NCI-H1092 treated with DMSO at 0.1 percent for 48 hours (cell line): Measurements from ENCODE around the gene STEAP4.
"Not testable (repeated sequence)": the region's sequence is repeated elsewhere in the genome, so short reads cannot be mapped to it uniquely, and the experiment has no call there.

Source experiments
- DNase-seq: peaks from one replicate; lab custom pipeline; 2025; lab: John Stamatoyannopoulos, UW

Gene STEAP4

DNA sequence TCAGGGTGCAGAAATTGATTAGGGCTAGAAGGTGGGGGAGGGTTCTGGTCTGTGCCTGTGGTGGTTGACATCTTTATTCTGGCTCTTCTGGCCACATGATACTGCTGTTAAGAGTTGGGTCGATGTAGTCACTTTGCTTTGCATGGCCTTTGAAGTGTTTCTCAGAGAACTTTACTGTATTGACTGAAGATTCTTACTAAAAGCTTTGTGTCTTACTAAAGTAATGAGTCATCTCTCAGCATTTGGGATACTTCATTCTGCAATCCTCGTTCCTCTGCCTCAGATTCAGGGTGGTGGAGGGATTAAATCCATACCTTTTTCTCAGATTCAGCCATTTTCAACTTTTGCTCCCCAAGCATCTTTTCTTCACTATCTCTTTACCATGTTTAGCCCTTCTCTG is 38.6 kb downstream of the STEAP4 start:
- no peak for DNase-seq

DNA sequence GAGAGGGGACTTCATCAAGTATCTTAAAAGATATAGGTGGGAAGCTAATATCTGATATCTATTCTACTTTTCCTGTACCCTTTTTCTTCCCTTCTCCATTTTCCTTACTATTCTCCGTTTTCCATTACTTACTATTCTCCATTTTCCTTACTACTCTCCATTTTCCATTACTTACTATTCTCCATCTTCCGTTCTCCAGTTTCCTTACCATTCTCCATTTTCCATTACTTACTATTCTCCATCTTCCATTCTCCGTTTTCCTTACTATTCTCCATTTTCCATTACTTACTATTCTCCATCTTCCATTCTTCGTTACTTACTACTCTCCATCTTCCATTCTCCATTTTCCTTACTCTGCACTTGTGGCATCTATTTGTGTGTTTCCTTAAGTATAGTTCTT is 39.3 kb downstream of the STEAP4 start:
- DNase-seq: no peak

GRCh38 chr7:88264987-88265386 is 41.7 kb downstream of the STEAP4 start:
- DNase-seq: not testable (repeated sequence)

GRCh38 chr7:88262562-88262961 is 44.1 kb downstream of the STEAP4 start:
- DNase-seq: no peak

GRCh38 chr7:88260719-88261118 is 46.0 kb downstream of the STEAP4 start:
- DNase-seq: no peak

GRCh38 chr7:88259656-88260380 is 46.9 kb downstream of the STEAP4 start:
- DNase-seq: no peak

GRCh38 chr7:88258296-88258695 is 48.4 kb downstream of the STEAP4 start:
- not testable (repeated sequence) for DNase-seq

DNA sequence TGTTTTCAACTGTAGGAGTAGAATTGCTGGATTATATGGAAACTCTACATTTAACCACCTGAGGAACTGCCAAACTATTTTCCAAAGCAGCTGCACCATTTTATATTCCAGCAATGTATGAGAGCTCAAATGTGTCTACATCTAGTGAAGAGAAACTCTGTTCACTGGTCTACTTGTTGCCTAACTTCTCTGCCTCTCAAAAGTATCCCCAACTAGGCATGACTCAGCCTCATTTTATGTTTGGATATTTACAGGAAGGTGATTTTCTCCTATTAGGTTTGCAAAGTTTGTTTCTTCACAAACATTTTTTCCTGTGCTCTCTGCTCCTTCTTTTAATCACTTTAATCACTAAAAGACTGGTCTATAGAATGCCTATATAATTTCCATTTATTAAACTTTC is 49.8 kb downstream of the STEAP4 start:
- DNase-seq: no peak

GRCh38 chr7:88254721-88255424 is 51.8 kb downstream of the STEAP4 start:
- no peak for DNase-seq

DNA sequence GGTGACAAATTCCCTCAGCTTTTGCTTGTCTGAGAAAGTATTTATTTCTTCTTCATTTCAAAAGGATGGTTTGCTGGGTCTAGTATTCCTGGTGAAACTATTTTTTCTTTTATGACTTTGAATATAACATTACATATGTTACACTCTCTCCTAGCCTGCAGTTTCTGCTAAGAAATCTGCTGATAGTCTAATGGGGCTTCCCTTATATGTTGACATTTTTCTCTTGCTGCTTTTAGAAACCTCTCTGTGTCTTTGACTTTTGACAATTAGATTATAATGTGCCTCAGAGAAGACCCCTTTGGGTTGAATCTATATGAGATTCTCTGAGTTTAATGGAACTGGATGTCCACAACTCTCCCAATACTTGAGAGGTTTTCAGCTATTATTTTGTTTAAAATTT is 53.1 kb downstream of the STEAP4 start:
- no peak for DNase-seq

GRCh38 chr7:88244258-88244657 is 62.4 kb downstream of the STEAP4 start:
- DNase-seq: no peak

GRCh38 chr7:88243345-88243909 is 63.3 kb downstream of the STEAP4 start:
- DNase-seq: peak; percentile 35

- DNase-seq: no peak
Observed at GRCh38 chr7:88239852-88240251, 66.8 kb downstream of the STEAP4 start.

GRCh38 chr7:88233828-88234227 is 72.9 kb downstream of the STEAP4 start:
- no peak for DNase-seq

- DNase-seq: no peak
Observed at GRCh38 chr7:88230646-88231045, 76.0 kb downstream of the STEAP4 start.

GRCh38 chr7:88229302-88229995 is 77.2 kb downstream of the STEAP4 start:
- no peak for DNase-seq

GRCh38 chr7:88226886-88227516 is 79.7 kb downstream of the STEAP4 start:
- no peak for DNase-seq

DNA sequence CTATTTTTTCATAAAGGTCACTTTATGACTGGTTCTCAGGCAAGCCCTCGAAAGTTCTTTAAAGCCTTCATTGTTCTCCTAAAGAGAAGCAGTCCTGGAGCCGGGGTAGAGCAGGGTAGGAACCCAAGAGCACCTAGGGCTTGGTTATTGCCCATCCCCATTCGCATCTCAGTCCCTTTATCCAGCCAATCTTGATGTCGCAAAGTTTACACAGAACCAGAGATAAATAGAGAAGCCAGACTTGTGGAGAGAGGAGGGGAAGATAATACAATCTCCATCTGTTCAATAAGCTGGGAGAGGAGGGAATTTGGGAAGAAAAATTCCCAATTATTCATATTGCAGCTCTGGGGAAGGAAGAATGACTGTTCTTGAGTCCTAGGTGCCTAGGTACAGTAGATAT is 80.5 kb downstream of the STEAP4 start:
- no peak for DNase-seq

DNA sequence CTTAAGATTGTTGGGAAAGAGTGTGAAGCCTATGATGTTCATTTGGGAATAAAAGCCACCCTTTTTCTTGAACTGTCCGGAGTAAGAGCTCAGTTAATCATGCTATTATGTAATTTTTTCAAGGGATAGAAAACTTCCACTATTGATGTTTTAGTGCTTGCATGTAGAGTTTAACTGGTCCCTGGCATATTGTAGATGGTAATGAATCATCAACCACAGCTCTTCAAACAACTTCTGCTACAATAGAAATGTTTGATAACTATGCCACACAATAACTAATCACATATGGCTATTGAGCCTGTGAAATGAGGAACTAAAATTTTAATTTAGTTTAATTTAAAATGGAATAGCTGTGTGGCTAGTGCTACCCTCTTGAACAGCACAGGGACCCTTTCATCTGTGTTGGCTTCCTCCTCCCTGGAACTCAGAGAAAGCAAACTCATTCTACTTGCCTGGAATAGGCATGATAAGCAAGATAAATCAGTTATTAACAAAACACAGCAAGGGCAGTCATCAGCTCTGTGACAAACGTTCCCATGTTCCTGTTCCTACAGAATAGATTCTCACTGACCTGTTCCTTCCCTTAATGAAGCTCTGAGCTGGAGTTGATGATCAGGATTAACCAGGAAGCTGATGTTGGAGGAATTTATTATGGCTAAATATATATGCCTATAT is 82.0 kb downstream of the STEAP4 start:
- DNase-seq: no peak

GRCh38 chr7:88223265-88223664 is 83.4 kb downstream of the STEAP4 start:
- DNase-seq: no peak
